Erythroblast (primary cell): ENCODE data around the gene EBP.

ENCODE experiments used
- GATA1 ChIP-seq: IDR thresholded peaks from 2 replicates; pipeline ENCODE4 v1.6.1; 2011; ENCODE audit warnings: low read depth, mild to moderate bottlenecking, control low read depth, low read length, moderate library complexity
- POLR2A ChIP-seq: IDR thresholded peaks from 2 replicates; pipeline ENCODE4 v1.6.1; 2011; ENCODE audit warnings: mild to moderate bottlenecking, low read length

GRCh38 chrX:48491809-48492208 is 29.8 kb upstream of the EBP start:
- no peak for TF ChIP-seq POLR2A
- no peak for TF ChIP-seq GATA1
